ENCODE results near the gene FOSB.
"Not testable (repeated sequence)": the region's sequence is repeated elsewhere in the genome, so short reads cannot be mapped to it uniquely, and the experiment has no call there.

The FOSB gene

GRCh38 chr19:45509692-45510015 lies 41.9 kb downstream of the FOSB start:
- H3K4me3 ChIP-seq (replicated peaks in 1 of 2; ENCODE audit: low read depth in 2 of 2, low read length in 2 of 2): peak overlapping the region; percentile 95 to 99
- no peak for DNase-seq (ENCODE audit: low read depth in 2 of 2)
- TF ChIP-seq CTCF (IDR thresholded peaks at IDR 0.05; ENCODE audit: low read depth, low read length): no peak

- not testable (repeated sequence) for H3K4me3 ChIP-seq (replicated peaks in 1 of 2; ENCODE audit: low read depth in 2 of 2, low read length in 2 of 2); DNase-seq (ENCODE audit: low read depth in 2 of 2)
Observed at GRCh38 chr19:45510352-45510751, 42.6 kb downstream of the FOSB start.

DNA sequence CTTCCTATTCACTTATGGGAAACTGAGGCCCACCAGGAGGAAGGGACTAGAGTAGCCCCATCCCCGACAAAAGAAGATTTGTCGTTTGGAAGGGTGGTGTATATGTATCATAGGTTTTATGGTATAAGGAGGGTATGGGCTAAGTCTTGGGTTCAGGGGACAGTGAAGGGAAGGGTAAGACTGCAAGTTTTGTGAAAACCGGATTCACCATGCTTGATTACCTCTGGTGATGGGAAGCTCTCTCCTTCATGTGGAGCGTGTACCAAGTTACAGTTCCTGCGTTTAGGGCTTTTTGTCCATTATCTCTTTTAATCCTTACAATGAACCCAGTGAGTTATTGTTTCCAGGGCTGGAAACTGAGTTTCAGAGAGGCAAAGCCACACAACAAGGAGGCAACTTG lies 43.3 kb downstream of the FOSB start:
- no peak for TF ChIP-seq CTCF (IDR thresholded peaks at IDR 0.05; ENCODE audit: low read depth, low read length)
- no peak for DNase-seq (ENCODE audit: low read depth in 2 of 2)
- H3K4me3 ChIP-seq (replicated peaks in 1 of 2; ENCODE audit: low read depth in 2 of 2, low read length in 2 of 2): no peak overlapping the region

DNA sequence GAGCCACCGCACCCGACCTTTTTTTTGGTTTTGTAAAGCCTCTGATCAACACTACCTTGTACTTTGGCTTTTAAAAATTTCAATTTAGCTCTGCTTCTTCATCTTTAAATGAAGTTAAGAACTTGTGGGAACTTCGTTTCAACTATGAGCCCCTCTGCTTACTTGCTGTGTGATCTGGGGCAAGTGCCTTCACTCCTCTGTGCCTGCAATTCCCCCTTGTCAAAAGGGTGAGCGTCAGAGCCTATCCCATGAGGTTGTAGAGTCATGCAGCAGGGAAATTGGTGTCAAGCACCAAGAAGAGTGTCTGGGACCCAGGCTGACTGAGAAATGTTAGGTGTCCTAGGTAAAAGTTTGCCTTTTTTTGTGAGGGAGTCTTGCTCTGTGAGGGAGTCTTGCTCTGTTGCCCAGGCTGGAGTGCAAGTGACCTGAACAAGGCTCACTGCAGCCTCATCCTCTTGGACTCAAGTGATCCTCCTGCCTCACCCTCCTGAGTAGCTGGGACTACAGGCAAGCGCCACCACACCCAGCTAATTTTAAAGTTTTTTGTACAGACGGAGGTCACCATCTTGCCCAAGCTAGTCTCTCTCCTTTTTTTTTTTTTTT lies 45.2 kb downstream of the FOSB start:
- DNase-seq (ENCODE audit: low read depth in 2 of 2): no peak
- TF ChIP-seq CTCF (IDR thresholded peaks at IDR 0.05; ENCODE audit: low read depth, low read length): no peak

GRCh38 chr19:45514376-45515051 lies 46.7 kb downstream of the FOSB start:
- no peak for DNase-seq (ENCODE audit: low read depth in 2 of 2)
- no peak overlapping the region for H3K4me3 ChIP-seq (replicated peaks in 1 of 2; ENCODE audit: low read depth in 2 of 2, low read length in 2 of 2)
- no peak for TF ChIP-seq CTCF (IDR thresholded peaks at IDR 0.05; ENCODE audit: low read depth, low read length)

More for the DNA sequence above, 45.2 kb downstream of the FOSB start:
- H3K4me3 ChIP-seq (replicated peaks in 1 of 2; ENCODE audit: low read depth in 2 of 2, low read length in 2 of 2): no peak overlapping the region

- DNase-seq (ENCODE audit: low read depth in 2 of 2): no peak
- TF ChIP-seq CTCF (IDR thresholded peaks at IDR 0.05; ENCODE audit: low read depth, low read length): no peak
- H3K4me3 ChIP-seq (replicated peaks in 1 of 2; ENCODE audit: low read depth in 2 of 2, low read length in 2 of 2): no peak overlapping the region
Observed at GRCh38 chr19:45515081-45515624, 47.4 kb downstream of the FOSB start.

DNA sequence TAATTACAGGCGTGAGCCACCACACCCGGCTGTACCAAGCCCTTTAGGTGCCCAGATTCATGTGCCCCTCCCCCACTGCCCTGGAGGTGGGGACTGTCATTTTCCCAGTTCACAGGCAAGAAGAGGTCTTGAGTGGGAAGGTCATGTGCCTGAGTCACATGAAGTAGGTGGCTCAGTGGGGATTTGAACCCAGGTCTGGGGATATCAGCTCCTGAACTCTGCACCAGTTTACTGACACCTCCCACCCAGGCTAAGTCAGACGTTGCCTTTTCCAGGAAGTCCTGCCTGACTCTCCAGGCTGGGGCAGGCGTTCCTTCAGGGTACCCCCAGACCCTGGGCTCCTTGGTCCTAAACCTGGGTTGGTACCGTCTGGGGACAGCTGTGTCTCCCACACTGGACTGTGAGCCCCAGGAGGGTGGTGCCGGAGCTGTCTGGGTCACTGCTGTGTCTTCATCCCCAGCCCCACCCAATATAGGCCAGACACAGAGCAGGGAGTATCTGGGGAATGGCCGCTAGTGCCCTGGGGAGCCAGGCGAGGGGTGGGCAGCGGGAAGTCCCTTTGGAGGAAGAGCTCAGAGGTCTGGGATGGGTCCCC lies 48.1 kb downstream of the FOSB start:
- DNase-seq (ENCODE audit: low read depth in 2 of 2): no peak

More for the DNA sequence above, 48.1 kb downstream of the FOSB start:
- no peak overlapping the region for H3K4me3 ChIP-seq (replicated peaks in 1 of 2; ENCODE audit: low read depth in 2 of 2, low read length in 2 of 2)
- no peak for TF ChIP-seq CTCF (IDR thresholded peaks at IDR 0.05; ENCODE audit: low read depth, low read length)
